Ishikawa (cell line): Measurements from ENCODE around the gene SYT12.
A peak's percentile ranks its signal among the peaks of the same experiment; 100 is the strongest.

Experiments used
- CEBPB ChIP-seq: IDR thresholded peaks from 2 replicates; pipeline ENCODE4 v1.6.1; 2012
- CREB1 ChIP-seq: IDR thresholded peaks from 2 replicates; pipeline ENCODE4 v1.6.1; 2012; ENCODE audit warnings: low read depth
- EGR1 ChIP-seq: IDR thresholded peaks from 2 replicates; pipeline ENCODE4 v1.6.1; 2012
- EP300 ChIP-seq: IDR thresholded peaks from 2 replicates; pipeline ENCODE4 v1.6.1; 2012; ENCODE audit warnings: borderline replicate concordance
- FOXM1 ChIP-seq: IDR thresholded peaks from 2 replicates; pipeline ENCODE4 v1.6.1; 2012; ENCODE audit warnings: low read depth, borderline replicate concordance
- NFIC ChIP-seq: IDR thresholded peaks from 2 replicates; pipeline ENCODE4 v1.6.1; 2012
- RAD21 ChIP-seq: IDR thresholded peaks from 2 replicates; pipeline ENCODE4 v1.6.1; 2012; ENCODE audit warnings: low read depth
- TAF1 ChIP-seq: IDR thresholded peaks from 2 replicates; pipeline ENCODE4 v1.6.1; 2012; ENCODE audit warnings: low read depth, mild to moderate bottlenecking
- TCF12 ChIP-seq: IDR thresholded peaks from 2 replicates; pipeline ENCODE4 v1.6.1; 2012; ENCODE audit warnings: low read depth
- TEAD4 ChIP-seq: IDR thresholded peaks from 2 replicates; pipeline ENCODE4 v1.6.1; 2012
- USF1 ChIP-seq: IDR thresholded peaks from 2 replicates; pipeline ENCODE4 v1.6.1; 2012
- YY1 ChIP-seq: IDR thresholded peaks from 2 replicates; pipeline ENCODE4 v1.6.1; 2012; ENCODE audit warnings: low read depth
- ZBTB7A ChIP-seq: IDR thresholded peaks from 2 replicates; pipeline ENCODE4 v1.6.1; 2012; ENCODE audit warnings: low read depth
- TF ChIP-seq, protein P1 (sequence below): IDR thresholded peaks from 2 replicates; pipeline ENCODE4 v1.6.1; 2012
- TF ChIP-seq, protein P2 (sequence below): IDR thresholded peaks from 2 replicates; pipeline ENCODE4 v1.6.1; 2012; ENCODE audit warnings: low read depth, mild to moderate bottlenecking

SYT12 gene

DNA sequence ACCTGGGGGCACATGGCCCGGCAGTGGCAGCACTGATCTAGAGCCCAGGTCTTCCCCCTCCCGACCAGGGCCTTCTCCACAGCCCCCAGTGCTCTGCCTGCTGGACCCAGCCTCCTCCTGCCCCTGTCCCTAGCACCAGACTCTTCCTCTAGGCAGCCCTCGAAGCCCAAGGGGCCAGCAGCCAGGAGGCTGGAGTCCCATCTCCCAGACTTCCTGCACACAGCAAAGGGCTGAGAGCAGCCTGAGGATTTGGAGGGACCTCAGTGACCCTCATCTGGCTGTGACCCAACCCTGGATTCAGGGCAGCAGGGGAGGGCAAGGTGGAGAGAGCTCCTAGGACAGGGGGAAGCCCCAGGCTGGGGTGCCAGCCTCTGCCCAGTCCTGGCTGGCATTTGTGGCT is 36.7 kb downstream of the SYT12 start:
- TF ChIP-seq EP300 (no peak), EGR1 (no peak), USF1 (no peak)
- TF ChIP-seq, protein P1, sequence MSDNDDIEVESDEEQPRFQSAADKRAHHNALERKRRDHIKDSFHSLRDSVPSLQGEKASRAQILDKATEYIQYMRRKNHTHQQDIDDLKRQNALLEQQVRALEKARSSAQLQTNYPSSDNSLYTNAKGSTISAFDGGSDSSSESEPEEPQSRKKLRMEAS = no peak

GRCh38 chr11:67060111-67060522 is 37.2 kb downstream of the SYT12 start:
- TF ChIP-seq USF1 (no peak), TCF12 (no peak)

GRCh38 chr11:67062526-67063373 is 39.8 kb downstream of the SYT12 start:
- peak; percentile 73 for TF ChIP-seq TEAD4
- TF ChIP-seq CEBPB = no peak
- TF ChIP-seq, protein P1 = no peak
- TF ChIP-seq ZBTB7A = peak; percentile 52; the same call in 1 of the 2 replicates
- TF ChIP-seq USF1 = peak; percentile 16; the same call in 1 of the 2 replicates
- TF ChIP-seq EGR1 = no peak
- TF ChIP-seq TCF12 = peak; percentile 97
- TF ChIP-seq NFIC = peak; percentile 79
- TF ChIP-seq YY1 = no peak
- TF ChIP-seq TAF1 = no peak
- peak; percentile 88 for TF ChIP-seq EP300
- peak; percentile 42; the same call in 1 of the 2 replicates for TF ChIP-seq FOXM1
- TF ChIP-seq CREB1 = no peak
- TF ChIP-seq, protein P2, sequence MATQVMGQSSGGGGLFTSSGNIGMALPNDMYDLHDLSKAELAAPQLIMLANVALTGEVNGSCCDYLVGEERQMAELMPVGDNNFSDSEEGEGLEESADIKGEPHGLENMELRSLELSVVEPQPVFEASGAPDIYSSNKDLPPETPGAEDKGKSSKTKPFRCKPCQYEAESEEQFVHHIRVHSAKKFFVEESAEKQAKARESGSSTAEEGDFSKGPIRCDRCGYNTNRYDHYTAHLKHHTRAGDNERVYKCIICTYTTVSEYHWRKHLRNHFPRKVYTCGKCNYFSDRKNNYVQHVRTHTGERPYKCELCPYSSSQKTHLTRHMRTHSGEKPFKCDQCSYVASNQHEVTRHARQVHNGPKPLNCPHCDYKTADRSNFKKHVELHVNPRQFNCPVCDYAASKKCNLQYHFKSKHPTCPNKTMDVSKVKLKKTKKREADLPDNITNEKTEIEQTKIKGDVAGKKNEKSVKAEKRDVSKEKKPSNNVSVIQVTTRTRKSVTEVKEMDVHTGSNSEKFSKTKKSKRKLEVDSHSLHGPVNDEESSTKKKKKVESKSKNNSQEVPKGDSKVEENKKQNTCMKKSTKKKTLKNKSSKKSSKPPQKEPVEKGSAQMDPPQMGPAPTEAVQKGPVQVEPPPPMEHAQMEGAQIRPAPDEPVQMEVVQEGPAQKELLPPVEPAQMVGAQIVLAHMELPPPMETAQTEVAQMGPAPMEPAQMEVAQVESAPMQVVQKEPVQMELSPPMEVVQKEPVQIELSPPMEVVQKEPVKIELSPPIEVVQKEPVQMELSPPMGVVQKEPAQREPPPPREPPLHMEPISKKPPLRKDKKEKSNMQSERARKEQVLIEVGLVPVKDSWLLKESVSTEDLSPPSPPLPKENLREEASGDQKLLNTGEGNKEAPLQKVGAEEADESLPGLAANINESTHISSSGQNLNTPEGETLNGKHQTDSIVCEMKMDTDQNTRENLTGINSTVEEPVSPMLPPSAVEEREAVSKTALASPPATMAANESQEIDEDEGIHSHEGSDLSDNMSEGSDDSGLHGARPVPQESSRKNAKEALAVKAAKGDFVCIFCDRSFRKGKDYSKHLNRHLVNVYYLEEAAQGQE = no peak
- no peak for TF ChIP-seq RAD21

DNA sequence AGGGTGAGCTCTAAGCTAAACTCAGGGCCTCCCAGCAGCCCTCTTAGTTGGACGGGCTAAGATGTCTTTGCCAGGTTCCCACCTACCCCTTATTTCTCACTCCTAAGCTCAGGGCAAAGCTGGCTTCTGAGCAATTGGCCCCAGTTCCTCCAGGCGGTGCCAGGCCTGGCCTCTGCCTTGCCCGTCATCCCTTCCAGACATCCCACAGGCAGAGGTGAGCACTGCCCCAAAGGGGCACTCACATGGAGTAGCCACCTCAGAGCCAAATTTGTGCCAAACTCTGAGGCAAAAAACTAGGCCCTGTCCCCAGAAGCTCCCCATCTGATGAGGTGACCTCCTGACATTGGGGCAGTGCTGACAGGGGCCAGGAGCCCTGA is 43.4 kb downstream of the SYT12 start:
- TF ChIP-seq CEBPB = no peak
- TF ChIP-seq RAD21 = no peak

GRCh38 chr11:67071420-67072284 is 48.7 kb downstream of the SYT12 start:
- no peak for TF ChIP-seq ZBTB7A
- TF ChIP-seq TCF12 = no peak
- TF ChIP-seq, protein P1 = no peak
- TF ChIP-seq, protein P2 = no peak
- TF ChIP-seq CREB1 = no peak
- TF ChIP-seq EGR1 = no peak
- TF ChIP-seq RAD21 = peak; percentile 24; the same call in 1 of the 2 replicates
- TF ChIP-seq EP300 = no peak
